ENCODE results near the gene SLC25A12.

DNA sequence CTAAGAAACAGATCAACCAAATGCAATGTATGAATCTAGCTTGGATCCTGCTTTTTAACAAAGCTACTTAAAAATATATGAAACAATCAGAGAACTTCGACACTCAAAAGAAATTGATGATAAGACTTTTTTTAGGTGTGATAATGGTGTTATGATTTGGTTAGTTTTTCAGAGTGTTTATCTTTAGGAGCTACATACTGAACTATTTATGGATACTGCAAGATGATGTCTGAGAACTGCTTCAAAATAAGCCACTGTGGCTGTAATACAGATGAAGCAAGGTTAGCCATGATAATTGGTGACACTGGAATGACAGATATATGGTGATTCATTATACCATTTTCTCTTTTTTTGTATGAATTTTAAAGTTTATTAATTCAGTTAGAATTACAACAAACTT lies 14.2 kb downstream of the SLC25A12 start:
- TF ChIP-seq, protein P1, sequence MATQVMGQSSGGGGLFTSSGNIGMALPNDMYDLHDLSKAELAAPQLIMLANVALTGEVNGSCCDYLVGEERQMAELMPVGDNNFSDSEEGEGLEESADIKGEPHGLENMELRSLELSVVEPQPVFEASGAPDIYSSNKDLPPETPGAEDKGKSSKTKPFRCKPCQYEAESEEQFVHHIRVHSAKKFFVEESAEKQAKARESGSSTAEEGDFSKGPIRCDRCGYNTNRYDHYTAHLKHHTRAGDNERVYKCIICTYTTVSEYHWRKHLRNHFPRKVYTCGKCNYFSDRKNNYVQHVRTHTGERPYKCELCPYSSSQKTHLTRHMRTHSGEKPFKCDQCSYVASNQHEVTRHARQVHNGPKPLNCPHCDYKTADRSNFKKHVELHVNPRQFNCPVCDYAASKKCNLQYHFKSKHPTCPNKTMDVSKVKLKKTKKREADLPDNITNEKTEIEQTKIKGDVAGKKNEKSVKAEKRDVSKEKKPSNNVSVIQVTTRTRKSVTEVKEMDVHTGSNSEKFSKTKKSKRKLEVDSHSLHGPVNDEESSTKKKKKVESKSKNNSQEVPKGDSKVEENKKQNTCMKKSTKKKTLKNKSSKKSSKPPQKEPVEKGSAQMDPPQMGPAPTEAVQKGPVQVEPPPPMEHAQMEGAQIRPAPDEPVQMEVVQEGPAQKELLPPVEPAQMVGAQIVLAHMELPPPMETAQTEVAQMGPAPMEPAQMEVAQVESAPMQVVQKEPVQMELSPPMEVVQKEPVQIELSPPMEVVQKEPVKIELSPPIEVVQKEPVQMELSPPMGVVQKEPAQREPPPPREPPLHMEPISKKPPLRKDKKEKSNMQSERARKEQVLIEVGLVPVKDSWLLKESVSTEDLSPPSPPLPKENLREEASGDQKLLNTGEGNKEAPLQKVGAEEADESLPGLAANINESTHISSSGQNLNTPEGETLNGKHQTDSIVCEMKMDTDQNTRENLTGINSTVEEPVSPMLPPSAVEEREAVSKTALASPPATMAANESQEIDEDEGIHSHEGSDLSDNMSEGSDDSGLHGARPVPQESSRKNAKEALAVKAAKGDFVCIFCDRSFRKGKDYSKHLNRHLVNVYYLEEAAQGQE (IDR thresholded peaks at IDR 0.05; ENCODE audit: borderline replicate concordance), result no peak
- TF ChIP-seq, protein P2, sequence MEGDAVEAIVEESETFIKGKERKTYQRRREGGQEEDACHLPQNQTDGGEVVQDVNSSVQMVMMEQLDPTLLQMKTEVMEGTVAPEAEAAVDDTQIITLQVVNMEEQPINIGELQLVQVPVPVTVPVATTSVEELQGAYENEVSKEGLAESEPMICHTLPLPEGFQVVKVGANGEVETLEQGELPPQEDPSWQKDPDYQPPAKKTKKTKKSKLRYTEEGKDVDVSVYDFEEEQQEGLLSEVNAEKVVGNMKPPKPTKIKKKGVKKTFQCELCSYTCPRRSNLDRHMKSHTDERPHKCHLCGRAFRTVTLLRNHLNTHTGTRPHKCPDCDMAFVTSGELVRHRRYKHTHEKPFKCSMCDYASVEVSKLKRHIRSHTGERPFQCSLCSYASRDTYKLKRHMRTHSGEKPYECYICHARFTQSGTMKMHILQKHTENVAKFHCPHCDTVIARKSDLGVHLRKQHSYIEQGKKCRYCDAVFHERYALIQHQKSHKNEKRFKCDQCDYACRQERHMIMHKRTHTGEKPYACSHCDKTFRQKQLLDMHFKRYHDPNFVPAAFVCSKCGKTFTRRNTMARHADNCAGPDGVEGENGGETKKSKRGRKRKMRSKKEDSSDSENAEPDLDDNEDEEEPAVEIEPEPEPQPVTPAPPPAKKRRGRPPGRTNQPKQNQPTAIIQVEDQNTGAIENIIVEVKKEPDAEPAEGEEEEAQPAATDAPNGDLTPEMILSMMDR (IDR thresholded peaks at IDR 0.05; ENCODE audit: poor library complexity, severe bottlenecking), result no peak
- TF ChIP-seq POLR2AphosphoS5 (IDR thresholded peaks at IDR 0.05), result no peak
- TF ChIP-seq EZH2 (IDR thresholded peaks at IDR 0.05; ENCODE audit: borderline replicate concordance, insufficient read depth, low read length, poor library complexity, severe bottlenecking), result no peak
- no peak for TF ChIP-seq MXI1 (conservative IDR thresholded peaks at IDR 0.05; ENCODE audit: poor library complexity, severe bottlenecking)
- no peak for TF ChIP-seq EP300 (conservative IDR thresholded peaks at IDR 0.05; ENCODE audit: poor library complexity, severe bottlenecking)
- no peak for TF ChIP-seq RAD21 (conservative IDR thresholded peaks at IDR 0.05)
- no peak for TF ChIP-seq SMC3 (conservative IDR thresholded peaks at IDR 0.05; ENCODE audit: poor library complexity)

Measured in neural cell (in vitro differentiated cells).